ENCODE results near the gene SOX1. TPM values are rescaled to one million over a fixed set of nuclear protein-coding genes. Genes with fewer than 3 reads are reported as not detected.

The SOX1 gene
- total RNA-seq, 1 experiment from 2014 or later: not detected

DNA sequence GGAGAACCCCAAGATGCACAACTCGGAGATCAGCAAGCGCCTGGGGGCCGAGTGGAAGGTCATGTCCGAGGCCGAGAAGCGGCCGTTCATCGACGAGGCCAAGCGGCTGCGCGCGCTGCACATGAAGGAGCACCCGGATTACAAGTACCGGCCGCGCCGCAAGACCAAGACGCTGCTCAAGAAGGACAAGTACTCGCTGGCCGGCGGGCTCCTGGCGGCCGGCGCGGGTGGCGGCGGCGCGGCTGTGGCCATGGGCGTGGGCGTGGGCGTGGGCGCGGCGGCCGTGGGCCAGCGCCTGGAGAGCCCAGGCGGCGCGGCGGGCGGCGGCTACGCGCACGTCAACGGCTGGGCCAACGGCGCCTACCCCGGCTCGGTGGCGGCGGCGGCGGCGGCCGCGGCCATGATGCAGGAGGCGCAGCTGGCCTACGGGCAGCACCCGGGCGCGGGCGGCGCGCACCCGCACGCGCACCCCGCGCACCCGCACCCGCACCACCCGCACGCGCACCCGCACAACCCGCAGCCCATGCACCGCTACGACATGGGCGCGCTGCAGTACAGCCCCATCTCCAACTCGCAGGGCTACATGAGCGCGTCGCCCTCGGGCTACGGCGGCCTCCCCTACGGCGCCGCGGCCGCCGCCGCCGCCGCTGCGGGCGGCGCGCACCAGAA, 1.1 kb downstream of the SOX1 start:
- ChIA-PET POLR2A (no interaction called here), CTCF (no interaction called here)
- Mint-ChIP-seq H3K4me3 (ENCODE audit: unreplicated experiment) (no peak overlapping the region), H3K9me3 (ENCODE audit: unreplicated experiment) (peaks cover 5% of the 10 kb centered on the region), H3K4me1 (ENCODE audit: insufficient read depth, unreplicated experiment) (no peaks in the 10 kb centered on the region), H3K27ac (ENCODE audit: low read depth, unreplicated experiment) (no peak overlapping the region), H3K36me3 (ENCODE audit: insufficient read depth, unreplicated experiment) (peaks cover 6% of the 10 kb centered on the region), H3K27me3 (ENCODE audit: insufficient read depth, unreplicated experiment) (no peaks in the 10 kb centered on the region)
- intact Hi-C loops (cut with micrococcal nuclease): no loop called here
- no peak for TF ChIP-seq CTCF (IDR thresholded peaks at IDR 0.05; ENCODE audit: unreplicated experiment)
- no TSS peak for BruUV-seq (replicated peaks)
- DNase-seq (ENCODE audit: unreplicated experiment): no peak

GRCh38 chr13:112068540-112069060, 1.7 kb downstream of the SOX1 start:
- no peak overlapping the region for H3K4me3 Mint-ChIP-seq (ENCODE audit: unreplicated experiment)

GRCh38 chr13:112069061-112069844, 2.3 kb downstream of the SOX1 start:
- H3K9me3 Mint-ChIP-seq (ENCODE audit: unreplicated experiment): no peaks in the 10 kb centered on the region
- DNase-seq (ENCODE audit: unreplicated experiment): no peak
- H3K27ac Mint-ChIP-seq (ENCODE audit: low read depth, unreplicated experiment): no peak overlapping the region
- H3K4me3 Mint-ChIP-seq (ENCODE audit: unreplicated experiment): no peak overlapping the region
- no peaks in the 10 kb centered on the region for H3K27me3 Mint-ChIP-seq (ENCODE audit: insufficient read depth, unreplicated experiment)
- TF ChIP-seq CTCF (IDR thresholded peaks at IDR 0.05; ENCODE audit: unreplicated experiment): no peak
- intact Hi-C loops (cut with micrococcal nuclease): no loop called here
- ChIA-PET CTCF (interaction anchor here (0.6 kb wide), 1 partner anchor 8 kb away, joined by 3 read pairs; no protein-coding TSS in a partner anchor), POLR2A (no interaction called here)
- H3K4me1 Mint-ChIP-seq (ENCODE audit: insufficient read depth, unreplicated experiment): no peaks in the 10 kb centered on the region
- H3K36me3 Mint-ChIP-seq (ENCODE audit: insufficient read depth, unreplicated experiment): peaks cover 6% of the 10 kb centered on the region
- no TSS peak for BruUV-seq (replicated peaks)

More at GRCh38 chr13:112068540-112069060, 1.7 kb downstream of the SOX1 start:
- Mint-ChIP-seq H3K27me3 (ENCODE audit: insufficient read depth, unreplicated experiment) (no peaks in the 10 kb centered on the region), H3K36me3 (ENCODE audit: insufficient read depth, unreplicated experiment) (peaks cover 6% of the 10 kb centered on the region), H3K27ac (ENCODE audit: low read depth, unreplicated experiment) (no peak overlapping the region), H3K9me3 (ENCODE audit: unreplicated experiment) (no peaks in the 10 kb centered on the region), H3K4me1 (ENCODE audit: insufficient read depth, unreplicated experiment) (no peaks in the 10 kb centered on the region)
- DNase-seq (ENCODE audit: unreplicated experiment): no peak
- no TSS peak for BruUV-seq (replicated peaks)
- TF ChIP-seq CTCF (IDR thresholded peaks at IDR 0.05; ENCODE audit: unreplicated experiment): no peak
- ChIA-PET CTCF (interaction anchor here (0.6 kb wide), 1 partner anchor 9 kb away, joined by 3 read pairs; no protein-coding TSS in a partner anchor), POLR2A (no interaction called here)
- intact Hi-C loops (cut with micrococcal nuclease): no loop called here

DNA sequence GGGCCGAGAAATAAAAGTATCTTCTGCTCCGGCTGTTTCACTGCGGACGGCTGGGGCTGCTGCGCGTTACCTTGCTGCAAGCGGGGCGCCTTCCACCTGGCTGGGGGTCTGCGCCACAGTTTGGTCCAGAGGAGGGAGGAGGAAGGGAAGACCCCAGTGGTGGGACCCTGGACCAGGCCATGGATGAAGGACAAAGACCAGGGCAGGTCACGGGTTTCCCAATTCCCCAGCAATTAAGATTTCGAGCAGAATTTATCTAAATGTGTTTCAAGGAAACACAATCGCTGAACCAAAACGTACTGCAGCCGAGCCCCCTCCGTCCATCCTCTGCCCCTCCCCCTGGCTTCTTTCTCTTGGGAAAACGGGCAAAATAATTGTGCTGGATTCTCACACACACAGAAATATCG, 2.9 kb downstream of the SOX1 start:
- Mint-ChIP-seq H3K4me1 (ENCODE audit: insufficient read depth, unreplicated experiment) (no peaks in the 10 kb centered on the region), H3K27me3 (ENCODE audit: insufficient read depth, unreplicated experiment) (no peaks in the 10 kb centered on the region), H3K27ac (ENCODE audit: low read depth, unreplicated experiment) (no peak overlapping the region), H3K36me3 (ENCODE audit: insufficient read depth, unreplicated experiment) (peaks cover 6% of the 10 kb centered on the region), H3K4me3 (ENCODE audit: unreplicated experiment) (no peak overlapping the region), H3K9me3 (ENCODE audit: unreplicated experiment) (no peaks in the 10 kb centered on the region)
- ChIA-PET CTCF (no interaction called here), POLR2A (no interaction called here)
- intact Hi-C loops (cut with micrococcal nuclease): no loop called here
- no peak for TF ChIP-seq CTCF (IDR thresholded peaks at IDR 0.05; ENCODE audit: unreplicated experiment)
- no peak for DNase-seq (ENCODE audit: unreplicated experiment)
- BruUV-seq (replicated peaks): no TSS peak
